T-cell (primary cell): ENCODE results near the gene XPNPEP1. TPM values are rescaled to one million over a fixed set of nuclear protein-coding genes. Genes with fewer than 3 reads are reported as not detected.
A peak's percentile ranks its signal among the peaks of the same experiment; 100 is the strongest.

Source experiments
- ATAC-seq, 4 experiments: fragments of 200-7000 bp in 3 of 4; fragments of 150-1000 bp in 1 of 4; cut with Tn5 transposase; replicated peaks in 1 of 4; 1 replicate in 3 of 4; 2 replicates in 1 of 4; pipeline ENCODE4 v1.10.0; 2021; ENCODE audit warnings: moderate library complexity in 3 of 4, mild to moderate bottlenecking in 2 of 4, moderate number of reproducible peaks in 1 of 4
- CTCF ChIA-PET, 2 donors: fragments of 300-600 bp; sonication (Branson Sonifier 250); formaldehyde crosslinking; loops; one replicate each; lab custom pipeline; 2022; ENCODE audit warnings: antibody characterized with exemption in 2 of 2; lab: Charles Lee
- POLR2A ChIA-PET, 2 donors: fragments of 300-600 bp; sonication (Branson Sonifier 250); formaldehyde crosslinking; loops; one replicate each; lab custom pipeline; 2022; ENCODE audit warnings: antibody characterized with exemption in 2 of 2; lab: Charles Lee
- DNase-seq, 35 experiments: peaks; one replicate each; pipeline versions ENCODE4 v3.0.0 to v3.0.0-alpha.2; 2013 to 2023
- H3K27ac ChIP-seq: one replicate; pipeline ENCODE4 v1.5.1; 2013; ENCODE audit warnings: low read length
- H3K27me3 ChIP-seq, 2 experiments: replicated peaks in 1 of 2; 1 replicate in 1 of 2; 2 replicates in 1 of 2; pipeline versions ENCODE4 v1.6.1 to v1.7.0; 2013; ENCODE audit warnings: low read length in 1 of 2, mixed read lengths in 1 of 2; ENCODE audit not compliant: control insufficient read depth in 2 of 2, insufficient read depth in 2 of 2; ENCODE audit errors: extremely low read depth in 1 of 2
- H3K36me3 ChIP-seq, 2 donors: 1 replicate in 1 of 2; 2 replicates in 1 of 2; pipeline versions ENCODE4 v1.6.1 to v1.7.0; 2013; ENCODE audit warnings: low read length in 1 of 2; ENCODE audit not compliant: control insufficient read depth in 2 of 2, insufficient read depth in 1 of 2; ENCODE audit errors: extremely low read depth in 1 of 2
- H3K4me1 ChIP-seq, 2 experiments: 1 replicate in 1 of 2; 2 replicates in 1 of 2; pipeline versions ENCODE4 v1.6.1 to v1.7.0; 2013; ENCODE audit warnings: low read length in 2 of 2, mixed read lengths in 1 of 2; ENCODE audit not compliant: insufficient read depth in 2 of 2, control insufficient read depth in 1 of 2; ENCODE audit errors: extremely low read depth in 1 of 2
- H3K4me3 ChIP-seq, 2 donors: 1 replicate in 1 of 2; 2 replicates in 1 of 2; pipeline versions ENCODE4 v1.5.1 to v1.7.0; 2013; ENCODE audit warnings: mild to moderate bottlenecking in 2 of 2, low read length in 1 of 2, moderate library complexity in 1 of 2; ENCODE audit not compliant: control insufficient read depth in 1 of 2; ENCODE audit errors: extremely low read depth in 1 of 2
- H3K9me3 ChIP-seq: 2 replicates; pipeline ENCODE4 v1.7.0; 2013
- H3K27ac Mint-ChIP-seq, 2 donors: one replicate each; pipeline ENCODE4 v1.8.0; 2020 to 2021; ENCODE audit warnings: mild to moderate bottlenecking in 2 of 2, mixed read lengths in 2 of 2
- H3K27me3 Mint-ChIP-seq, 2 donors: one replicate each; pipeline ENCODE4 v1.8.0; 2021 to 2022; ENCODE audit warnings: mixed read lengths in 2 of 2
- H3K36me3 Mint-ChIP-seq: one replicate; pipeline ENCODE4 v1.8.0; 2021; ENCODE audit warnings: mixed read lengths
- H3K4me1 Mint-ChIP-seq, 3 donors: one replicate each; pipeline ENCODE4 v1.8.0; 2020 to 2022; ENCODE audit warnings: mixed read lengths in 3 of 3, mild to moderate bottlenecking in 1 of 3
- H3K4me3 Mint-ChIP-seq, 3 donors: one replicate each; pipeline ENCODE4 v1.8.0; 2020 to 2022; ENCODE audit warnings: mild to moderate bottlenecking in 3 of 3, mixed read lengths in 3 of 3, moderate library complexity in 3 of 3
- H3K9me3 Mint-ChIP-seq, 3 donors: one replicate each; pipeline ENCODE4 v1.8.0; 2020 to 2022; ENCODE audit warnings: mixed read lengths in 3 of 3
- WGBS: methylation state at CpG from one replicate; pipeline ENCODE4 v1.1.5; 2013; ENCODE audit warnings: missing lambda C conversion rate; ENCODE audit not compliant: insufficient coverage; 5-methylcytosine and 5-hydroxymethylcytosine counted together
- total RNA-seq, 35 experiments: library from RNA in 6 of 35; stranded (reverse) in 6 of 35; fragments of 120-200 nt in 1 of 35; gene quantifications; one replicate each; pipeline versions ENCODE4 v1.2.1 to v1.2.4 and lab custom pipeline; 2013 to 2026

XPNPEP1 gene
- total RNA-seq, 5 donors from 2014 or later (not counting 1 experiment from before 2014, with no cell fraction given): 40.0 to 63.9 (median 44.6) TPM

DNA sequence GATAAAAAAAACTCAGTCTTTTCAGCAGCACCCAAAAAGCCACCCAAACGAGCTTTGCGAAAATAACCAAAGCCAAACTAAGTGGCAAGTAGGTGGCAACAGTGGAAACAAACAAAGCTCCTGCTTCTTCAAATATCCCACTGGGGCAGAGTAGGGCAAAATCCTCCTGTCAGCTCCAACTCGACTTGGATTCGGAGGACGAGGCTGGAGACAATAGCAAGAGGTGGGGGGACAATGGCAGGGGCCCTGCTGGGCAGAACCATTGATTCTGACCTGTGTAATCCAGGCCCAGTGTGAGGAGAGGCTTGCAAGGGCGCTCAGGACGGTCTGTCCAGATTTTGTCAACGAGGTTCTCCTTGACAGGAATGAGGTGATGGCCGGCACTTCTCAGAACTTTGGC, 35.5 kb downstream of the XPNPEP1 start:
- H3K36me3 Mint-ChIP-seq: peaks cover 52% of the 10 kb centered on the region
- H3K4me1 Mint-ChIP-seq: peaks cover 10 to 28% (median 23%) of the 10 kb centered on the region in 3 donors
- DNase-seq (no peak), ATAC-seq (no peak)
- no peak overlapping the region for H3K4me3 ChIP-seq
- no peaks in the 10 kb centered on the region for H3K9me3 ChIP-seq
- no peaks in the 10 kb centered on the region for H3K9me3 Mint-ChIP-seq
- peaks cover 4 to 79% of the 10 kb centered on the region in 2 donors for H3K36me3 ChIP-seq
- H3K4me1 ChIP-seq: peaks cover 0 to 18% of the 10 kb centered on the region in 2 experiments
- no peak overlapping the region for H3K27ac ChIP-seq
- H3K27me3 ChIP-seq: no peaks in the 10 kb centered on the region
- WGBS: 94% methylated on average over 6 of the region's 9 CpGs
- ChIA-PET CTCF (interaction anchor here in 1 of 2 donors (0.9 kb wide), 1 partner anchor 89 kb away, joined by 3 read pairs; no protein-coding TSS in a partner anchor), POLR2A (no interaction called here)
- no peaks in the 10 kb centered on the region for H3K27me3 Mint-ChIP-seq
- no peak overlapping the region for H3K27ac Mint-ChIP-seq
- no peak overlapping the region for H3K4me3 Mint-ChIP-seq

DNA sequence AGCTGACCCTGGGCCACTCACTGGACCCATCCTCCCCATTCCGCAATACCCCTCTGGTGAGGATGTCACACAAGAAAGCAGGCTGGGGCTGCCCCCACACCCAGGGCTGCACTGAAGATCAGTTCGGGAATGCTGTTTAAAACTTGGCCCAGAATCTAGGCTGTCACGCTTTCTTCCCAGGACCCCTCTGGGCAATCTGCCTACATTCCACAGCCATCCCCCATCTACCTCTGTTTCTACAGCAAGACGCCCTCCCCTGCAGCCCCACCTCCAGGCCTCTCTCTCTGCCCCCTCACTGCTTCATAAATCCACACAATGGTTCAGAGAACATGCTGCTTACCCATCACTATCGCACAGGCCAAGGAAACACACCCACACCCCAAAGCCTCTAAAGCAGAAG, 36.1 kb downstream of the XPNPEP1 start:
- ChIA-PET POLR2A (no interaction called here), CTCF (interaction anchor here in 1 of 2 donors (0.9 kb wide), 1 partner anchor 89 kb away, joined by 3 read pairs; no protein-coding TSS in a partner anchor)
- WGBS: 98% methylated on average over 4 of the region's 5 CpGs
- Mint-ChIP-seq H3K9me3 (no peaks in the 10 kb centered on the region), H3K27me3 (no peaks in the 10 kb centered on the region), H3K4me1 (peaks cover 10 to 24% (median 20%) of the 10 kb centered on the region in 3 donors), H3K36me3 (peaks cover 56% of the 10 kb centered on the region), H3K4me3 (no peak overlapping the region), H3K27ac (peak overlapping the region in 1 of 2 donors; percentile 66)
- H3K4me3 ChIP-seq: no peak overlapping the region
- no peak overlapping the region for H3K27ac ChIP-seq
- H3K9me3 ChIP-seq: no peaks in the 10 kb centered on the region
- ATAC-seq: no peak
- H3K27me3 ChIP-seq: no peaks in the 10 kb centered on the region
- H3K36me3 ChIP-seq: peaks cover 4 to 84% of the 10 kb centered on the region in 2 donors
- peaks cover 0 to 16% of the 10 kb centered on the region in 2 experiments for H3K4me1 ChIP-seq
- DNase-seq: no peak

DNA sequence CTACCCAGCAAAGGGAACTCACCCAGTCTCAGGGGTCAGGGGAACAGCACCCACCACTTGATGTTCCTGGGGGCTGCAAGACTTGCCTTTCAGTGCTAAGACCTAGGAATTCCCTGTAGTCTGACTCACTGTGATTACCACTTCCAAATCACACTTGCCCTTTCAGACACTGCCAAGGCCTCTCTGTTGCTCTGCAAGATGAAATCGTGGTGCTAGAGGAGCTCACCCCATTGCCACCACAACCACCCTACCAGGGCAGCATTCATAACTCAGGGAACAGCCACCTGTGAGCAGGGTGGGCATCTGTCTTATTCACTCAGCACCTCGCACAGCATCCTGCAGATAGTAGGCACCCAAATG, 36.5 kb downstream of the XPNPEP1 start:
- WGBS: 85% methylated on average over 2 of the region's 2 CpGs
- Mint-ChIP-seq H3K27ac (peak overlapping the region; percentile 7 to 66), H3K4me1 (peaks cover 10 to 20% (median 16%) of the 10 kb centered on the region in 3 donors), H3K27me3 (no peaks in the 10 kb centered on the region), H3K4me3 (no peak overlapping the region), H3K9me3 (no peaks in the 10 kb centered on the region), H3K36me3 (peaks cover 54% of the 10 kb centered on the region)
- ATAC-seq (no peak), DNase-seq (no peak)
- Histone ChIP-seq H3K4me3 (no peak overlapping the region), H3K4me1 (peaks cover 0 to 11% of the 10 kb centered on the region in 2 experiments), H3K36me3 (peaks cover 4 to 86% of the 10 kb centered on the region in 2 donors), H3K27ac (no peak overlapping the region), H3K27me3 (no peaks in the 10 kb centered on the region), H3K9me3 (no peaks in the 10 kb centered on the region)
- ChIA-PET POLR2A (no interaction called here), CTCF (interaction anchor here in 1 of 2 donors (0.9 kb wide), 1 partner anchor 90 kb away, joined by 3 read pairs; no protein-coding TSS in a partner anchor)

DNA sequence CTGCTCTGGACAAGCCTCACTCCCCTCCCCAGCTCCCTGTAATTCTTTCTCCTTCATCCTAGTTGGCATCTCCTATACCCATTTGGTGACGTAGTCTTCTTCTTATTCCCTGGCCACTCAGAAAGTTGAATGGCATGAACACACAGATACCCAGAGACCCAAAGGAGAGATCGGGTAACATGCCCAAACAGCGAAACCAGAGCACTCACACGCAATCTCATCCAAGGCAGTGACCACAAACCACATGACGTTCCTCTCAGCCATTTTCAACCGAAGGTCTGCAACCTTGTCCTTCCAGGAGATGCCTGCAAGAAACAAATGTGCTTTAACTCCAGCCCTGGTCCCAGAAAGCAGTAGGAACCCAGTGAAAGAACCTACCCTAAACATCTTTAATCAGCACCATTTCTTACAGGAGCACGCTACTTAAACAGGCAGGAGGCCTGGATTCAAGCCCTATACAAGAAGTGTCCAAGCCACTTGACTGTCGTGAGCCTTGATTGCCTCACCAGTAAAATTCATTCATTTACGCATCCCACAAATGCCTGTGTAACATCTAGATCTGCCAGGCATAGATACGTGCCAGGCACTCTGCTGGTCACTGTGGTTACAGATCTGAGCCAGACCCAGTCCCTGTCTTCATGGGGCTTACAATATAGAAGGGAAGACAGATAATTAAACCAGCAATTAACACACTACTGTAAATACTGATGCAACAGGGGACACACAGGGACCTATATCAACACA, 37.1 kb downstream of the XPNPEP1 start:
- ATAC-seq: no peak
- Histone ChIP-seq H3K4me1 (peaks cover 0 to 8% of the 10 kb centered on the region in 2 experiments), H3K9me3 (no peaks in the 10 kb centered on the region), H3K27ac (no peak overlapping the region), H3K36me3 (peaks cover 4 to 86% of the 10 kb centered on the region in 2 donors), H3K27me3 (no peaks in the 10 kb centered on the region), H3K4me3 (no peak overlapping the region)
- H3K27me3 Mint-ChIP-seq: no peaks in the 10 kb centered on the region
- H3K4me3 Mint-ChIP-seq: no peak overlapping the region
- DNase-seq: peak in 1 of 35 experiments; percentile 7
- peaks cover 10 to 15% (median 15%) of the 10 kb centered on the region in 3 donors for H3K4me1 Mint-ChIP-seq
- no peaks in the 10 kb centered on the region for H3K9me3 Mint-ChIP-seq
- peak overlapping the region; percentile 7 to 66 for H3K27ac Mint-ChIP-seq
- H3K36me3 Mint-ChIP-seq: peaks cover 48% of the 10 kb centered on the region
- ChIA-PET CTCF (no interaction called here), POLR2A (no interaction called here)
- WGBS: 87% methylated on average over 9 of the region's 10 CpGs

DNA sequence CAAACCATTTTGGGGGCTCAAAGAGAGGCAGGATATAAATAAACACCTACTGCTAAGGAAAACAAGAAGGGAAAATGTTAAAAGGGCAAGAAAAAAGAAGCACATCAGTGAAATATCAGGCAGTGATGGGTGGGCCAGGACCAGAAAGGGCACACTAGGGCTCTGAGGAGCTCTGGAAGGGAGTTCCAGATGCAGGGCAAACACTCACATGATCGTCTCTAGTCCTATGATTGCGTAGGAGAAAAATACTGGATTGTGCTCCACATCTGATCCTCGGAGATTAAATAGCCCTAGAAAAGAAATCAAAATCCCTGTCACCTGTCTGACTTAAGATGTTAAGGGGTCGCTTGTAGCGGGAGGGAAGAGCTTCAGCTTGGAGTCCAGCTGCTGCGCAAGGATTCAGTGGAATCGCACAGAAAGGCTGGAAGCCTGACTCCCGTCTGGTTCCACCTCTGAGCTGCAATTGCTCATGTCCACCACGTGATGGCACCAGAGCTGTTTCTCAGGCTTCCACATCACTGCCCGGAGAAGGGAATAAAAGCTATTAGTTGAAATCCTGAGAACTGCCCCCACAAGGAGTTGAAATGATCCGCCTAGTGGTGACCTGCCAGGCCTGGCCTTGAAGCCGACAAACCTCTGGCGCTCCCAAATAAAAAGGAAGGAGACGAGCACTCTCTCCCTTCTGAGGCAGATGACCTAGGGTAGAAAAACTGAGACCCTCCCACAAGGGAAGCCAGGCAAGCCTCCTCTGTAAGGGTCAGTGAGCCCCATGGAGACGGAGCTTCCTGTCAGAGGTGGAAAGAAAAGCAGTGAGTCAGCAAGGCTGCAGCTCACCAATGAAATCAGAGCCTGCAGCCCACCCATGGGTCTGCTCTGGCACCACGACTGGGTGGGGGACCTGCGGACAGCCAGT, 39.2 kb downstream of the XPNPEP1 start:
- POLR2A ChIA-PET: interaction anchor here in 1 of 2 donors (0.6 kb wide), 1 partner anchor 12 kb away, joined by 9 read pairs; no protein-coding TSS in a partner anchor
- peak; percentile 23 to 83 (median 49) for DNase-seq
- Mint-ChIP-seq H3K36me3 (peaks cover 57% of the 10 kb centered on the region), H3K4me3 (no peak overlapping the region), H3K27me3 (no peaks in the 10 kb centered on the region), H3K9me3 (no peaks in the 10 kb centered on the region), H3K4me1 (peaks cover 10 to 12% (median 11%) of the 10 kb centered on the region in 3 donors), H3K27ac (no peak overlapping the region)
- no peak overlapping the region for H3K27ac ChIP-seq
- no peaks in the 10 kb centered on the region for H3K27me3 ChIP-seq
- peaks cover 0 to 8% of the 10 kb centered on the region in 2 experiments for H3K4me1 ChIP-seq
- H3K36me3 ChIP-seq: peaks cover 7 to 88% of the 10 kb centered on the region in 2 donors
- peak; percentile 65 to 68 (median 67) for ATAC-seq
- 57% methylated on average over 14 of the region's 17 CpGs for WGBS
- no peak overlapping the region for H3K4me3 ChIP-seq
- H3K9me3 ChIP-seq: no peaks in the 10 kb centered on the region
- CTCF ChIA-PET: interaction anchor here (0.5 to 1.8 kb wide), 49 partner anchors 9 to 395 kb away, joined by 3 to 11 read pairs (median 4); partner anchors contain the start of gene ADD3 (in 1 of the 2)
